ENCODE data around the gene LEKR1.
A peak's percentile ranks its signal among the peaks of the same experiment; 100 is the strongest.

Gene LEKR1

GRCh38 chr3:157086060-157086750, 260.1 kb downstream of the LEKR1 start:
- no peak for DNase-seq

- DNase-seq: no peak
These were observed 260.6 kb downstream of the LEKR1 start for GRCh38 chr3:157086775-157087174.

- DNase-seq: no peak
These were observed 261.2 kb downstream of the LEKR1 start for GRCh38 chr3:157087373-157087772.

GRCh38 chr3:157087780-157088600, 261.8 kb downstream of the LEKR1 start:
- DNase-seq: no peak

- peak; percentile 97 for DNase-seq
These were observed 262.7 kb downstream of the LEKR1 start for GRCh38 chr3:157088601-157089454.

GRCh38 chr3:157089455-157090221, 263.5 kb downstream of the LEKR1 start:
- DNase-seq: no peak

GRCh38 chr3:157091083-157091833, 265.1 kb downstream of the LEKR1 start:
- DNase-seq: no peak

GRCh38 chr3:157092230-157092629, 266.1 kb downstream of the LEKR1 start:
- DNase-seq: peak; percentile 72

GRCh38 chr3:157093096-157093495, 266.9 kb downstream of the LEKR1 start:
- DNase-seq: no peak

- DNase-seq: no peak
These were observed 268.1 kb downstream of the LEKR1 start for GRCh38 chr3:157094301-157094700.

- DNase-seq: no peak
These were observed 268.8 kb downstream of the LEKR1 start for GRCh38 chr3:157094751-157095480.
